Kidney (tissue), 14 donors: ENCODE results near the gene SOX5. TPM values are rescaled to one million over a fixed set of nuclear protein-coding genes. Genes with fewer than 3 reads are reported as not detected.

ENCODE experiments used
- DNase-seq, 5 donors: peaks; one replicate each; pipeline ENCODE4 v3.0.0-alpha.2; 2013 to 2020
- FAIRE-seq: peaks from 2 replicates; lab custom pipeline; 2012; peaks lifted over from hg19 to GRCh38; lab: Jason Lieb, UNC
- H3K27ac ChIP-seq, 2 donors: one replicate each; pipeline ENCODE4 v1.7.0; 2013; ENCODE audit warnings: low read depth in 2 of 2, low read length in 2 of 2, inconsistent platforms in 1 of 2
- H3K27me3 ChIP-seq: one replicate; pipeline ENCODE4 v1.7.1; 2013; ENCODE audit warnings: low read length, inconsistent platforms; ENCODE audit not compliant: control insufficient read depth, insufficient read depth
- H3K36me3 ChIP-seq, 3 donors: one replicate each; pipeline versions ENCODE4 v1.7.0 to v1.7.1; 2013; ENCODE audit warnings: low read length in 3 of 3, control low read depth in 1 of 3, inconsistent platforms in 1 of 3; ENCODE audit not compliant: insufficient read depth in 3 of 3, control insufficient read depth in 2 of 3
- H3K4me1 ChIP-seq, 3 donors: one replicate each; pipeline versions ENCODE4 v1.7.0 to v1.7.1; 2013; ENCODE audit warnings: low read length in 3 of 3, inconsistent platforms in 1 of 3, low read depth in 1 of 3; ENCODE audit not compliant: control insufficient read depth in 2 of 3, insufficient read depth in 2 of 3
- H3K4me3 ChIP-seq, 3 donors: one replicate each; pipeline versions ENCODE4 v1.7.0 to v1.8.1; 2013; ENCODE audit warnings: low read length in 3 of 3, control low read depth in 1 of 3, inconsistent platforms in 1 of 3
- H3K9ac ChIP-seq, 3 donors: one replicate each; pipeline versions ENCODE4 v1.7.0 to v1.7.1; 2013; ENCODE audit warnings: low read length in 3 of 3, control low read depth in 1 of 3, inconsistent platforms in 1 of 3
- H3K9me3 ChIP-seq, 3 donors: one replicate each; pipeline versions ENCODE4 v1.7.0 to v1.7.1; 2013; ENCODE audit warnings: low read length in 3 of 3, control low read depth in 1 of 3, inconsistent platforms in 1 of 3; ENCODE audit not compliant: control insufficient read depth in 2 of 3, insufficient read depth in 1 of 3
- intact Hi-C: fragments of 100-400 bp; cut with DNase I; formaldehyde crosslinking; loops from one replicate; pipeline ENCODE4 v1.11.1; 2022
- polyA plus RNA-seq: library from polyadenylated mRNA; stranded (reverse); fragments of 350-450 nt; fragmentation: Illumina TruSeq; extraction: RNeasy Lipid Tissue Mini Kit (QIAGEN cat#74804); gene quantifications from one replicate; pipeline ENCODE4 v1.2.3, GENCODE V29; 2014; ENCODE audit warnings: low read depth, low replicate concordance; ENCODE audit not compliant: insufficient read depth
- total RNA-seq: library from RNA; stranded (reverse); fragmentation: NEBNext Ultra II Directional; extraction: Animal tissue kit (Norgen Biotek cat#: 25700); gene quantifications from one replicate; pipeline ENCODE4 v1.2.1, GENCODE V29; 2021
- TF ChIP-seq, protein P1 (sequence below): IDR thresholded peaks from 3 replicates; pipeline ENCODE4 v1.5.1; 2012; ENCODE audit warnings: mild to moderate bottlenecking, moderate library complexity, borderline replicate concordance; ENCODE audit not compliant: insufficient read depth; ENCODE audit errors: extremely low read depth
- donor health status: control.
- donor health status: control.
- donor health status: control.
- donor health status: control.
- donor health status: control.
- donor health status: DM: yes; HTN: yes; CAD: no.
- donor health status: Normal renal cell carcinoma (clear cell type).

Gene SOX5
- total and polyA plus RNA-seq, 2 donors from 2014 or later: 0.54 to 10.8 TPM

DNA sequence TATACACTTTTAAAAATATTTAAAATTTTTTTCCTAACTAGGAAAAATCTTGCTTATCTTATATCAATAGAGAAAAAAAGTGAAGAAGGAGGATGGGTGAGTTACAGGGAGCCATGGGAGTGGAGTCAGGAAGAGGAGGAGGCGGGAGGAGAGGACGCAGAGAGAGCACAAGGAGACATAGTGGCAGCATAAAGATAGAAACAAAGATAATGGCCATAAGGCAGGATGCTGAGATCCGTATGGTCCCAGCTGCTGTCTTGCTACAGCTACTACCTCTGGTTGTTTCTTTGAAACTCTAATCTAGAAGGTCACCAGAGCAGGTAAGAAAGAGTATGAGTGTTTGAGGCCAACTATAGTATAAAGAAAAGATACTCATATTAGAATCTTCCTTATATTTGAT, 2.6 kb upstream of the SOX5 start:
- intact Hi-C loops: no loop called here
- H3K27ac ChIP-seq: no peak overlapping the region
- no peaks in the 10 kb centered on the region for H3K9me3 ChIP-seq
- H3K4me3 ChIP-seq: no peak overlapping the region
- no peaks in the 10 kb centered on the region for H3K4me1 ChIP-seq
- TF ChIP-seq, protein P1, sequence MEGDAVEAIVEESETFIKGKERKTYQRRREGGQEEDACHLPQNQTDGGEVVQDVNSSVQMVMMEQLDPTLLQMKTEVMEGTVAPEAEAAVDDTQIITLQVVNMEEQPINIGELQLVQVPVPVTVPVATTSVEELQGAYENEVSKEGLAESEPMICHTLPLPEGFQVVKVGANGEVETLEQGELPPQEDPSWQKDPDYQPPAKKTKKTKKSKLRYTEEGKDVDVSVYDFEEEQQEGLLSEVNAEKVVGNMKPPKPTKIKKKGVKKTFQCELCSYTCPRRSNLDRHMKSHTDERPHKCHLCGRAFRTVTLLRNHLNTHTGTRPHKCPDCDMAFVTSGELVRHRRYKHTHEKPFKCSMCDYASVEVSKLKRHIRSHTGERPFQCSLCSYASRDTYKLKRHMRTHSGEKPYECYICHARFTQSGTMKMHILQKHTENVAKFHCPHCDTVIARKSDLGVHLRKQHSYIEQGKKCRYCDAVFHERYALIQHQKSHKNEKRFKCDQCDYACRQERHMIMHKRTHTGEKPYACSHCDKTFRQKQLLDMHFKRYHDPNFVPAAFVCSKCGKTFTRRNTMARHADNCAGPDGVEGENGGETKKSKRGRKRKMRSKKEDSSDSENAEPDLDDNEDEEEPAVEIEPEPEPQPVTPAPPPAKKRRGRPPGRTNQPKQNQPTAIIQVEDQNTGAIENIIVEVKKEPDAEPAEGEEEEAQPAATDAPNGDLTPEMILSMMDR: no peak
- no peaks in the 10 kb centered on the region for H3K27me3 ChIP-seq
- no peak for FAIRE-seq
- DNase-seq: no peak
- H3K36me3 ChIP-seq: no peaks in the 10 kb centered on the region
- H3K9ac ChIP-seq: no peak overlapping the region

DNA sequence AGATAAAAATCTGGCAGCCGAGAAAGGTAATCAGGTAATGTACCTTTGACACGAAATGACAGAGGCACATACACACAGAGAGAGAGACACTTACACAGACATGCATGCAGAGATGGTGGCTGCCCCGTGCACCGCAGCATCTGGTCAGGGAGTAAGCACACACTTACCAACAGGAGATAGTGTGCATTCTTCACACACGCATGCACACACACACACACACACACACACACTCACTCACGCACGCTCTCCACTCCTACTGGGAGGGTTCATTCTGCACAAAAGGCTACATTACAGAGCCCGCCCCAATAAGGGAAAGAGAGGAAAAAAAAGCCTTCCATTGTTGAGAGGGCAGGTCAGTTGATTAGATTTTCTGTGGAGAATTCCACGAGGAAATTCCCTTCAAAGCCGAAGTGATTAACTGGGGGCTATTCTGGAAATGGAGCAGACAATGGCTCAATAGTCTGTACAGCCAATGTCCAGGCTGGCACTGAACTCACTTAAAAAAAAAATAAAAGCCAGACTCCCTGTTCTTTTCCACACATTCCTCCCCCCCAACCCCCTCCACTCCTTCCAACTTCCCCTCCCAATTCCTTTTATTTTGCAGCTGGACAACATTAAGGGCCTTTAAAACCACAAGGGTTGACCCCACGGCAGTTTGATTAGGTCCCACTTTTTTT, 1.4 kb upstream of the SOX5 start:
- no peaks in the 10 kb centered on the region for H3K27me3 ChIP-seq
- intact Hi-C loops: no loop called here
- H3K9me3 ChIP-seq: no peaks in the 10 kb centered on the region
- TF ChIP-seq, protein P1: no peak
- H3K9ac ChIP-seq: peak overlapping the region in 1 of 3 donors; percentile 75
- H3K4me3 ChIP-seq: peak overlapping the region; percentile 41 to 83 (median 54)
- no peaks in the 10 kb centered on the region for H3K36me3 ChIP-seq
- peak; percentile 35 to 59 (median 45) for DNase-seq
- H3K27ac ChIP-seq: no peak overlapping the region
- FAIRE-seq: no peak
- H3K4me1 ChIP-seq: no peaks in the 10 kb centered on the region

DNA sequence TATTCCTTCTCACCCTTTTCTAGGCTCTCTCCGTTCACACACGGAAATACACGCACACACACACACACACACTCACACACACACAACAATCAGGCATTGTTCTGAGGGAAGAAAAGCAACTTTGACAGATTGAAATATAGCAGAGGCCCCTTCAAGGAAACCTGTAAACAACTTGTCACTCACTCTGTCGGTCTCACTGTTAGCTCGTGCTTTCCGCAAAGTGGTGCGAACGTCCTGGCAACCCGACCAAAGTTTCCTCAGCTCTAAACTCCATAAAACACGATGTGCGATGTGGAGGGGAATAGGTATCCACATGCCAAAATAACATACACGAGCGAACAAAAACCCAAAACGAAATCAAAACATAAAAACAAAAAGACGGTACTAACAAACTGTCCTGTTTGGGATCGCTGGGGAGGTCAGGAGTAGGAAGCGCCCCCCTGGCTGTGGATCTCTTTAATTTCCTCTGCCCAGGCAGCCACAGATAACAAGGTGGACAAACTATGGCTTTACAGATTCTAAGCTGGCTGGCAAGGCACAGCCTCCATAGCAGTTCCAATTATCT, 822 bp upstream of the SOX5 start:
- TF ChIP-seq, protein P1: no peak
- H3K4me1 ChIP-seq: no peaks in the 10 kb centered on the region
- H3K9me3 ChIP-seq: no peaks in the 10 kb centered on the region
- peak overlapping the region; percentile 41 to 83 (median 54) for H3K4me3 ChIP-seq
- H3K36me3 ChIP-seq: no peaks in the 10 kb centered on the region
- no peak overlapping the region for H3K27ac ChIP-seq
- DNase-seq (peak in 3 of 5 donors; percentile 40 to 63 (median 61)), FAIRE-seq (no peak)
- peak overlapping the region in 2 of 3 donors; percentile 7 to 75 for H3K9ac ChIP-seq
- H3K27me3 ChIP-seq: no peaks in the 10 kb centered on the region
- intact Hi-C loops: no loop called here
